ENCODE results near the gene NIBAN1.

The NIBAN1 gene

DNA sequence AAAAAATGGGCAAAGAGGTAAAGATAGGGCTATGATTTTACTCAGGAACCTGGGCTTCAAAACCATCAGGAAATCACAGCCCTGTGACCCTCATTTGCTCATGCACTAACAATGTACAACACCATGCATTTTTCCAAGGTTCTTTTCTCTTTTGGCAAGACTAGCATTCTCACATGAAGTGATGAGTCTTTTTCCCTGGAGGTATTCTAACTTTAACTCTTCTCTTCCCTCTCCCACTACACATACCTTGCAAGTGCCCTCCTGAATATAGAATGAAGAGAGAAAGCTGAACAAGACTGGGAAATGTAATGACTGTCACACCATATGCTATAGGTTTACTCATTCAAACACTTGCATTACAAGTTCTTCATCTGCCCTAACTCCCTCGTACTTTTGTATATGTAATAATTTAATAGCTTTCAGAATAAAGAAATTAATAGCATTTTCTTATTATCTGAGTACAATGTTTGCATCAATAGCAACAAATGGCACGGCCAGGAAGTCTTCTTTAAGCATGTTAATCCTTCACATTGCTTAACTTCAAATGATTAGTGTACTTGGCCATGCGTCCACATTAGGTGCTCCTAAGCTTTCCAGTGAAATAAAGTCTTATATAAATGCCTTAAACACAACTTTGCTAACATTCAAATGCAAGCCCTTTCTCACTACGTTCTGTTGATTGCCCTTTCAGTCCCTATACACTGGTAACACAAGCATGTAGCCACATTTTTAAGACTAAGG lies 1.8 kb downstream of the NIBAN1 start:
- Histone ChIP-seq H3K4me2 (ENCODE audit: low read length) (peak overlapping the region; percentile 97), H3K27ac (ENCODE audit: low read depth, low read length) (0 out of 2 replicates have a peak overlapping the region, but pooled peaks have one; percentile 32), H4K20me1 (ENCODE audit: control insufficient read depth, insufficient read depth, low read depth, low read length) (no peaks in the 10 kb centered on the region), H3K79me2 (ENCODE audit: control insufficient read depth, low read length) (no peaks in the 10 kb centered on the region; the same call in 1 of the 2 replicates), H3F3A (ENCODE audit: control insufficient read depth, insufficient read depth) (peaks cover 6% of the 10 kb centered on the region), H3K4me3 (ENCODE audit: low read length) (peak overlapping the region; percentile 97), H3K36me3 (ENCODE audit: control insufficient read depth, low read length) (no peaks in the 10 kb centered on the region), H3K9me2 (replicated peaks; ENCODE audit: control insufficient read depth, low read length) (no peaks in the 10 kb centered on the region), H3K27me3 (ENCODE audit: control insufficient read depth, low read length) (peaks cover 16% of the 10 kb centered on the region), H3K9me3 (ENCODE audit: control insufficient read depth, insufficient read depth, low read length) (no peaks in the 10 kb centered on the region), H3K4me1 (ENCODE audit: control insufficient read depth, low read length) (peaks cover 38% of the 10 kb centered on the region)
- TF ChIP-seq, protein P1, sequence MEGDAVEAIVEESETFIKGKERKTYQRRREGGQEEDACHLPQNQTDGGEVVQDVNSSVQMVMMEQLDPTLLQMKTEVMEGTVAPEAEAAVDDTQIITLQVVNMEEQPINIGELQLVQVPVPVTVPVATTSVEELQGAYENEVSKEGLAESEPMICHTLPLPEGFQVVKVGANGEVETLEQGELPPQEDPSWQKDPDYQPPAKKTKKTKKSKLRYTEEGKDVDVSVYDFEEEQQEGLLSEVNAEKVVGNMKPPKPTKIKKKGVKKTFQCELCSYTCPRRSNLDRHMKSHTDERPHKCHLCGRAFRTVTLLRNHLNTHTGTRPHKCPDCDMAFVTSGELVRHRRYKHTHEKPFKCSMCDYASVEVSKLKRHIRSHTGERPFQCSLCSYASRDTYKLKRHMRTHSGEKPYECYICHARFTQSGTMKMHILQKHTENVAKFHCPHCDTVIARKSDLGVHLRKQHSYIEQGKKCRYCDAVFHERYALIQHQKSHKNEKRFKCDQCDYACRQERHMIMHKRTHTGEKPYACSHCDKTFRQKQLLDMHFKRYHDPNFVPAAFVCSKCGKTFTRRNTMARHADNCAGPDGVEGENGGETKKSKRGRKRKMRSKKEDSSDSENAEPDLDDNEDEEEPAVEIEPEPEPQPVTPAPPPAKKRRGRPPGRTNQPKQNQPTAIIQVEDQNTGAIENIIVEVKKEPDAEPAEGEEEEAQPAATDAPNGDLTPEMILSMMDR (IDR thresholded peaks at IDR 0.05; ENCODE audit: low read depth, low read length, poor library complexity, severe bottlenecking), result no peak
- TF ChIP-seq EZH2phosphoT487 (IDR thresholded peaks at IDR 0.05; ENCODE audit: borderline replicate concordance, low read length), result no peak

- no peaks in the 10 kb centered on the region; the same call in 1 of the 2 replicates for H3K79me2 ChIP-seq (ENCODE audit: control insufficient read depth, low read length)
- no peaks in the 10 kb centered on the region for H3K36me3 ChIP-seq (ENCODE audit: control insufficient read depth, low read length)
- H3K4me3 ChIP-seq (ENCODE audit: low read length), result peak overlapping the region; percentile 8; the same call in 1 of the 2 replicates
- no peaks in the 10 kb centered on the region for H3K9me2 ChIP-seq (replicated peaks; ENCODE audit: control insufficient read depth, low read length)
- no peaks in the 10 kb centered on the region for H4K20me1 ChIP-seq (ENCODE audit: control insufficient read depth, insufficient read depth, low read depth, low read length)
- H3K27me3 ChIP-seq (ENCODE audit: control insufficient read depth, low read length), result peaks cover 16% of the 10 kb centered on the region
- H3K4me2 ChIP-seq (ENCODE audit: low read length), result peak overlapping the region; percentile 97
- TF ChIP-seq EZH2phosphoT487 (IDR thresholded peaks at IDR 0.05; ENCODE audit: borderline replicate concordance, low read length), result no peak
- TF ChIP-seq, protein P1 (IDR thresholded peaks at IDR 0.05; ENCODE audit: low read depth, low read length, poor library complexity, severe bottlenecking), result no peak
- peaks cover 6% of the 10 kb centered on the region for H3F3A ChIP-seq (ENCODE audit: control insufficient read depth, insufficient read depth)
- no peaks in the 10 kb centered on the region for H3K9me3 ChIP-seq (ENCODE audit: control insufficient read depth, insufficient read depth, low read length)
- peaks cover 38% of the 10 kb centered on the region for H3K4me1 ChIP-seq (ENCODE audit: control insufficient read depth, low read length)
- no peak overlapping the region for H3K27ac ChIP-seq (ENCODE audit: low read depth, low read length)
These were observed 2.6 kb downstream of the NIBAN1 start for GRCh38 chr1:184971522-184972265.

GRCh38 chr1:184970691-184971161 lies 3.6 kb downstream of the NIBAN1 start:
- Histone ChIP-seq H3K9me2 (replicated peaks; ENCODE audit: control insufficient read depth, low read length) (no peaks in the 10 kb centered on the region), H3K27ac (ENCODE audit: low read depth, low read length) (no peak overlapping the region), H3K4me1 (ENCODE audit: control insufficient read depth, low read length) (peaks cover 38% of the 10 kb centered on the region), H3K9me3 (ENCODE audit: control insufficient read depth, insufficient read depth, low read length) (no peaks in the 10 kb centered on the region), H3K4me3 (ENCODE audit: low read length) (no peak overlapping the region), H3K4me2 (ENCODE audit: low read length) (no peak overlapping the region), H3K79me2 (ENCODE audit: control insufficient read depth, low read length) (no peaks in the 10 kb centered on the region; the same call in 1 of the 2 replicates), H4K20me1 (ENCODE audit: control insufficient read depth, insufficient read depth, low read depth, low read length) (no peaks in the 10 kb centered on the region), H3F3A (ENCODE audit: control insufficient read depth, insufficient read depth) (peaks cover 6% of the 10 kb centered on the region), H3K36me3 (ENCODE audit: control insufficient read depth, low read length) (no peaks in the 10 kb centered on the region), H3K27me3 (ENCODE audit: control insufficient read depth, low read length) (peaks cover 16% of the 10 kb centered on the region)
- TF ChIP-seq, protein P1 (IDR thresholded peaks at IDR 0.05; ENCODE audit: low read depth, low read length, poor library complexity, severe bottlenecking), result no peak
- TF ChIP-seq EZH2phosphoT487 (IDR thresholded peaks at IDR 0.05; ENCODE audit: borderline replicate concordance, low read length), result no peak

Measured in DOHH2 (cell line).